HG02884 (cell line): ENCODE data around the gene HDDC3.

Experiments
- ATAC-seq: cut with Tn5 transposase; IDR thresholded peaks from one replicate; pipeline ENCODE4 v1.9.1; 2021; ENCODE audit warnings: mild to moderate bottlenecking, moderate library complexity; ENCODE audit not compliant: unreplicated experiment

HDDC3 gene, protein sequence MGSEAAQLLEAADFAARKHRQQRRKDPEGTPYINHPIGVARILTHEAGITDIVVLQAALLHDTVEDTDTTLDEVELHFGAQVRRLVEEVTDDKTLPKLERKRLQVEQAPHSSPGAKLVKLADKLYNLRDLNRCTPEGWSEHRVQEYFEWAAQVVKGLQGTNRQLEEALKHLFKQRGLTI

DNA sequence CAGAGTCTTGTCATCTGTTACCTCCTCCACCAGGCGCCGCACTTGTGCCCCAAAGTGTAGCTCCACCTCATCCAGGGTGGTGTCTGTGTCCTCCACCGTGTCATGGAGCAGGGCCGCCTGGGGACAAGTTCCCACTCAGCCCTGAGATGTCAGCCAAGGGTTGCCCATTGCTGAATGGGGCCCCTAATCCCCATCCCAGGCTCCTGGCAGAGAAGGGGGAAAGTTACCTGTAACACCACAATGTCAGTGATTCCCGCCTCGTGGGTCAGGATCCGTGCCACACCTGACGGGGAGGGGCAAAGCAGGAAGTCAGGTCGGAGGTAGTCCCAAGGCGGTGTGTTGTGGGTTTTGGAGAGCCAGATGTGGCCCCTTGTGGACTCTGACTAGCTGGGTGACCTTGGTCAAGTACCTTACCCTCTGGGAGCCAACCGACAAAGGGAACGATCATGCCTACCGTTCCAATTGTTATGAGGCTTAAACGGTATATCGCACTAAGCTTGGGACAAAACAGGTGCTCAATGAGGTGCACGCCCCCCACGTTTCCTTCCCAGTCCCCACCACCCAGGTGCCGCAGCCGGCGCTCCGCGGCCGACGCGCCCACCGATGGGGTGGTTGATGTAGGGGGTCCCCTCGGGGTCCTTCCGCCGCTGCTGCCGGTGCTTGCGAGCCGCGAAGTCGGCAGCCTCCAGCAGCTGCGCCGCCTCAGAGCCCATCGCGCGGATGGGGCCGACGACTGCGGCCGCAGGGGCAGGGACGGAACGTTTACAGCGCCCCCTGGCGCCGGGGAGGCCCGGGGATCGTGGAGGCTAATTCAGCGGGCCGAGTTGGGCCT lies at the start of gene HDDC3:
Gene HDDC3 (minus strand): TSS at position 722 of the 832 bp plus-strand sequence. CDS start 9 bp downstream, at position 713.
- ATAC-seq: peak; percentile 43

DNA sequence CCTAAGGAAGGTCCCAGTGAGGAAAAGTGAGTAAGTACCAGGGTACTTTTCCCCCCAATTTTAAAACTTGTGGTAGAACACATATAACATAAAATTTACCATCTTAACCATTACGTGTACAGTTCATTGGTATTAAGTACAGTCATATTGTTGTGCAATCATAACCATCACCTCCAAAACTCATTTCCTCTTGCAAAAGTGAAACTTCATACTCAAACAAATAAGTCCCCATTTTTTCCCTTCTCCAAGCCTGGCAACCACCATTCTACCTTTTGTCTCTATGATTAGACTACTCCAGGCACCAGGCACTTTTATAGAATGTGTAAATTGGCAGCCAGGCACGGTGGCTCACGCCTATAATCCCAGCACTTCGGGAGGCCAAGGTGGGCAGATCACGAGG lies 49.8 kb upstream of the HDDC3 start:
- no peak for ATAC-seq

DNA sequence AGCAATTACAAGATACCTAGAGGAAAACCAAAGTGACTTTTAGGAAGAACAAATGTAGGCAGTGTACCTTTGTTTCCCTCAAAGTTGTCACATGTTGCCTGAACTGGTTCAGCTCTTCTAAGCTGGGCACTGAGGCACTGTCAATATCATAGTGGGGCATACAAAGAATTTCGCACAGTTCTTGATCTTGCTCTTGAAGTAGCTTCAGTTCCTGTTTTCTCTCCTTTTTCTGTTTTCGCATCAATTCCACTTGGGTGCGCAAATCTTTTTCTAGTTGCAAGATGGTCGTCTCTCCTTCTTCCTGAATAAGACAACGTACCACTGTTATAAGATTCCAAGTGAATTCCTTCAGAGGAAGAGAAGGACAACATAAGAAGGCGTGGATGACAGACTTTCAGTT lies 49.3 kb upstream of the HDDC3 start:
- ATAC-seq: no peak

DNA sequence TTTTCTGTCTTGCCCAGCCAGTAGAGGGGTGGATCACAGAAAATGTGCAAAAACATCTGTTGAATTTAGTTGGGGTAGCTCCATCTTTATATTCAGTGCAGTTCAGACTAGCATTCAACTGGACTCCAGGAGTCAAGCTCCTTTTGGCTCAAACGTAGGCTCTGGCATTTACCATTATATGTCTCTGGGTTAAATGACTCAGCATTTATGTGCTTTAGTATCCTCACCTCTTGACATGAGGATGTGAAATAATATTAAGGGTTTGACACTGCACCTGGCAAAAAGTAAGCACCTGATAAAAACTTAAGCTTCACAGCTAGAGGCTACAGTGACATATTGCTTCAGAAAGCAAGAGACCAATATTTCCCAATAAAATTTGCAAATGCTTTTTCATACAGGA lies 47.2 kb upstream of the HDDC3 start:
- ATAC-seq: no peak

DNA sequence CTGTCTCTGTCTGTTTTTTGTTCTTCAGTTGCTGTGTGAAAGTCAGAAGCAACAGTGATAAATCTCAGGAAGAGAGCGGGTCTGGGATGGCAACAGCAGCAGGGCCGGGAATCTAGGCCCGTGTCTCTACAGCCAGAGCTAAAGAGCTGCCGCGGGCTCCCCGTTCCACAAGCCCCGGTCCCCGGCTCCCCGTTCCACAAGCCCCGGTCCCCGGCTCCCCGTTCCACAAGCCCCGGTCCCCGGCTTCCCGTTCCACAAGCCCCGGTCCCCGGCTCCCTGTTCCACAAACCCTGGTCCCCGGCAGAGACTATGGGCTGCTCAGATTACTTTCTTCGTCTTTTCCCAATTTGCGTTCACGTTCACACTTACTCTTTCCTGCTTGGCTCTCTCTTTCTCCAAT lies 41.9 kb upstream of the HDDC3 start:
- no peak for ATAC-seq

DNA sequence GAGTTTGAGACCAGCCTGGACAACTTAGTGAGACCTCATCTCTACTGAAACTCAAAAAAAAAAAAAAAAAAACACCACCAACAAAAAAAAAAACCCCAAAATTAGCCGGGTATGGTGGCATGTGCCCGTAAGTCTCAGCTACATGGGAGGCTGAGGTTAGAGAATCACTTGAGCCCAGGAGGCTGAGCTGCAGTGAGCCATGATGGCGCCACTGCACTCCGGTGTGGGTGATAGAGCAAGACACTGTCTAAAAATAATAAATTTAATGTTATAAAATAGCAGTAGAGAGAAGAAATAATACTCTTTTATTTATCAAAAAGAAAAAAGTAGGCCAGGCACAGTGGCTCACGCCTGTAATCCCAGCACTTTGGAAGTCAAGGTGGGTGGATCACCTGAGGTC lies 39.8 kb upstream of the HDDC3 start:
- no peak for ATAC-seq

DNA sequence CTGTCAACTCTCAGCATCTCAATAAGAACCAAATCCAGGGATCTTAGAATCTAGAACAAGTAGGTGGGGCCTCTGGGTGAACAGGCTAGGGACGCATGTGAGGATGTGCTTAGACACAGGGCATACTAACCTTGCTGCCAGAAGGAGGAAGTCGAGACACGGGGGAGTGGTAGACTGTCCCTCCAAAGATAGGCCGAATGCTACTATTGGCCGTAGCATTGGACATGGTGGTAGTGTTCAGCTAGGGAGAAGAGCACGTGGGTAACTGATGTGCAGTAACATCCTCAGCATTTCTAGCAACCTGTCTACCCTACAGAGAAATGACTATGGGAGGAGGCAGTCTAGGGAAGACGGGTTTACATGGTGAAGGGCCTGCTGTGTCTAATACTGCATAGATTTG lies 37.9 kb upstream of the HDDC3 start:
- no peak for ATAC-seq

DNA sequence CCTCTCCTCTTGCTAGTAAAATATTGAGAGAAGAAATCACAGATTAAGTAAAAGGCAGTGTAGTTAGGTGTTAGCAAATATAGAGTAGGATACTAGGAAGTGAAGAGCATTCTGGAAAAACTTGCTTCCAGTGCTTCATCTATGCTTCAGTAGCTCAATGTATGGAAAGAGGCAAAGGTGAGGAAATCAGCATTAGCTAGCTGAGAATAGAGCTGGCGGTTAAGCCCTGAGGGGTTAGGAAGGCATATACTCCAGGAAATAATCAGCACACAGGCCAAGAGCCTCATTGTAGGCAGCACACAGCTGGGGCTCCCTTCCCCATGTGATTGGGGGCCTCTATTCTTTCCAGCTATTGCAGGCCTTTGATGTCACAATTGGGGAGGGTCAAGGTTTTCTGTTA lies 36.1 kb upstream of the HDDC3 start:
- ATAC-seq: no peak

DNA sequence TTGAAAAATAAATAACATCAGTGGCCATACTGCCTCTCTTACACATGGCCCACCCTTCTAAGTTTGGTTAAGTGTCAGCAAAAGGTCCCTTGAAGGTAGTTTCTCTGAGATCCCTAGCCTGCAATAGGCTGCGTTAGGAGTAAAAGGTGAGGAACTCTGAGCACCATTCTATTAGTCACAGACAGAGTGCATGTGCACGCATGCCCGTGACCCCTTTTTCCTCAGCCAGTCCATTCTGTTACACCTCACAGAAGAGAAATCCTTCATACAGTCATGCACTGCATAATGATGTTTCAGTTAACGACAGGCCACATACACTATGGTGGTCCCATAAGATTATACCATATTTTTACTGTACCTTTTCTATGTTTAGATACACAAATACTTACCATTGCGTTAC lies 34.9 kb upstream of the HDDC3 start:
- ATAC-seq: no peak

DNA sequence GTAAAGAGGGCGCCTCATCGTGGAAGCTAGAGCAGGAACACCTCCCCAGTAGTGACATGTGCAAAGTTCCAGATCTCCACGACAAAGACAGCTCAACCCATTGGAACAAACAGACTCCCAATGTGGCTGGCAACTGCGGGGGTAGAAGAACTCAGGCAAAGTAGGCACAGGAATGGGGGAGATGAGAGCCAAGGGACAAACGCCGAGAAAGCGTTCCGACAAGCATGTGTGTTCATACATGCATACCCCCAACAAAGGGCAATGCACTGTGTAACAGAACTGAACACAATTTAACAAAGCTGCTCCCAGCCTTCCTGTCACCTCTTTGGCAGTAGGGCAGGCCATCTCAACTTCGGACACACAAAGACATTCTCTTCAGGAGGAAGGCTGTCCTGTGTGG lies 33.9 kb upstream of the HDDC3 start:
- no peak for ATAC-seq

DNA sequence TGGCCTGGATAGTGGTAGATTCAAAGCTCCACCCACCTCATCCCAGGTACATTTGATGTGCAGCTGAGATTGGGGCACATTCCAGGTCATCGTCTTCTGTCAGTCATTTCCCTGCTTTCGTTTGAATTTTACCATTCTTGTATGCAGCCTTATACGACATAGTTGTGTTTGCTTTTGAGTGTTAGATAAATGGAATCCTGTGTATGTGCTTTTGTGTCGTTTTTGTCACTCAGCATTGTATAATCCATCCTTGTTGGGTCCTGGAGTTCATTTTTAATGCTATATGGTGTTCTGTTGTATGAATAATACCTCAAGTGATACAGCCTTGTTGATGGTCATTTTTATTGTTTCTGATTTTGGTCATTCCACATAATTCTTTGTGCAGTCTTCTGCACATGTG lies 29.7 kb upstream of the HDDC3 start:
- ATAC-seq: no peak

DNA sequence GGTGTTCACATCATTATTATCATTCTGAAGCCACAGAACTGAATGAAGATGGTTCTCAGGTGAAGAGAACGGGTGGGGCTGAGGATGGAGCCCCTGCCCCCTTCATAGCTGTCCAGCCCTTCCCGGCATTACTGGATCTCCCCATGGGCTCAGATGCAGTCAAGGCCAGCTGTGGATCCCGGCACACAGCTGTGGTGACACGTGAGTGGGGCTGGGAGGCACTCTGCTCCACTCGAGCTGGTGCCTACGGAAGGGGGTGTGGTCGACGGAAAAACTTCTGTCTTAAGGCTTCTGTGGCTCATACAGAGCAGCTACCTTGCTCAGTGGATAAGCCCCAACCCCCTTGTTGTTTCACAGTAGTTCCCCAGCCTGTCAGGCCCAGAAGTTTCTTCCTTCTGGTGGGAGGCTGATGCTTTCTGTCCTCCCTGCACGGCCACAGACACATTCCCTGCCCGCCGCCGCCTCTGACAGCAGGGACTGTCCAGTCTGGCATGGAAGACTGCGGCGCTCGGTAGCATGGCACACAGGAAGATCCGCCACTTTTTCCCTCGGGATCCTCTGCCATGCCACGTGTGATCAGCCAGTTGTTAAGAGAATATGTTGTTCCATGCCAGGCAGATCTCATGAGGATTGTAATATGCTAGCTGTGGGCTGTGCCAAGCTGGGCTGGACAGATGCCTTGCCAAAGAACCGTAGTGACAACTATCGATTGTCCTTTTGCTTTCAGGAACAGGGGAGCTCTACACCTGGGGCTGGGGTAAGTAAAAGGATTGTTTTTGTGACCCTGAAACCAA lies 28.1 kb upstream of the HDDC3 start:
- ATAC-seq: no peak

DNA sequence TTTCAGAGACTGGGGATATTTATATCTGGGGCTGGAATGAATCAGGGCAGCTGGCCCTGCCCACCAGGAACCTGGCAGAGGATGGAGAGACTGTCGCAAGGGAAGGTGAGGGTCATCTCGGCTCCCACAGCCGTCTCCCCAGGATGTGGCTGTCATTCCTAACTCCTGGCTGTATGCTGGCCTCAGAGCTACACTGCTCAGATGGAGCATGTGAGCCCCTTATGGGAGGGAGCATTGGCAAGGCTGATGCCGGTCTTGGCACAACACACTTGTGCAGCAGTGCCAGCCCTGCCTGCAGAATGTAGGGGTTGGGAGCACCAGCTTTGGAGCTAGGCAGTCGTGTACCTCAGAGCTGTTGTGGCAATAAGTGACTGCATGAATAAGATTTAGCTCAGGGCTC lies 27.5 kb upstream of the HDDC3 start:
- ATAC-seq: no peak

DNA sequence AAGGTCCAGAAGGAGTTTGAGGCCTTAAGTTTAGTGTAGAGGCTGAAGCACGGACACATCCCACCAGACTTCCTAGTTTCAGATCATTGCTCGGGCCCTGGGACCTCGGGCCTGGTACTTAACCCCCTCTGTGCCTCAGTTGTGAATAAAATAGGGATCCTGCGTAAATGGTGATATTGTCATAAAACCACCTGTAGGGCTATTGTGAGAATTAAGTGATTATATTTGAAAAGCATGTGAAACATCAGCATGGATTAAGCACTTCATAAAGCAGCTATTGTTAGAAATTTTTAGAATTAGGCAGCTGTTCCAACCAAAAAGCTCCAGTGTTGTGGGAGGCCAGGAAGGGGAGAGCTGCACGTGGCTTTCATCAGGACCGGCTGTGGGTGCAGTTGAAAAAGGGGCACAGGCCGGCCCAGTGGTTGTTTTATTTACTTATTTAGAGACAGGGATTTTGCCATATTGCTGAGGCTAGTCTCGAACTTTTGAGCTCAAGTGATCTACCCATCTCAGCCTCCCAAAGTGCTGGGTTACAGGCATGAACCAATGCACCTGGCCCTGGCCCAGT lies 26.8 kb upstream of the HDDC3 start:
- no peak for ATAC-seq

DNA sequence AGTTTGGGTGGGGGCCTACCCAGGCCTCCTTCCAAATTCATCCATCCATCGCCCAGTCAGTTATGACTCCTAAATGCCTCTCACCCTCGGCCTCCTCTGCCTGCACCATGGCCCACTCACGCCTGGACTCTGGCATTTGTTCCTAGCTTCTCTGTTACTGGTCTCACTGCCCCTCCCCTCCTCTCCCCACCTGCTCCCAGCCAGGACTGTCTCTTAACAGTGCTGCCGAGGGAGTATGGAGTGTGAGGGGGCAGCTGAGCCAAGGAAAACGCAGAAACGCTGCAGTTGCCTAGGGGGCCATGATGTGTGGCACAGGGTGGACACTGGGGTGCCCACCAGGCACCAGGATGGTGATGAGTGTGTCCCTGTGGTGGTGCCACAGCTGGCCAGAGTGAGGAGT lies 25.4 kb upstream of the HDDC3 start:
- ATAC-seq: no peak

DNA sequence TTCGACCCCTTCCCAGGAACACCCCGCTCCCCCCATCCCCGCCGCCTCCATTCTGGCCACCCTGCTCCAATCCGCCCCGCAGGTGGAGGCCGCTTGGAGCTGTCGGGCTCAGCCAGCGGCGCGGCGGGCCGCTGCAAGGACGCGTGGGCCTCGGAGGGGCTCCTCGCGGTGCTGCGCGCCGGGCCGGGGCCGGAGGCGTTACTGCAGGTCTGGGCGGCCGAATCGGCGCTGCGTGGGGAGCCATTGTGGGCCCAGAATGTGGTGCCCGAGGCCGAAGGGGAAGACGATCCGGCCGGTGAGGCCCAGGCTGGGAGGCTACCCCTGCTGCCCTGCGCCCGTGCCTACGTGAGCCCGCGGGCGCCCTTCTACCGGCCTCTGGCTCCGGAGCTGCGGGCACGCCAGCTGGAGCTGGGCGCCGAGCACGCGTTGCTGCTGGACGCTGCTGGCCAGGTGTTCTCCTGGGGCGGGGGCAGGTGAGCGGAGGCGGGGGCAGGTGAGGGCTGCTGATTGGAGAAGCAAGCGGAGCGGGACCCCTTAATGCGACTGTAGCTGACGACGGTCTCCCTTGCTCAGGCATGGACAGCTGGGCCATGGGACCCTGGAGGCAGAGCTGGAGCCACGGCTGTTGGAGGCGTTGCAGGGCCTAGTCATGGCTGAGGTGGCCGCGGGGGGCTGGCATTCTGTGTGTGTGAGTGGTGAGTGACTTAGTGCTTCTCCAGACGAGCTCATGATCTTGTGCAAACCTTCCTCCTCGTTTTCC lies 24.9 kb upstream of the HDDC3 start:
- ATAC-seq: no peak

DNA sequence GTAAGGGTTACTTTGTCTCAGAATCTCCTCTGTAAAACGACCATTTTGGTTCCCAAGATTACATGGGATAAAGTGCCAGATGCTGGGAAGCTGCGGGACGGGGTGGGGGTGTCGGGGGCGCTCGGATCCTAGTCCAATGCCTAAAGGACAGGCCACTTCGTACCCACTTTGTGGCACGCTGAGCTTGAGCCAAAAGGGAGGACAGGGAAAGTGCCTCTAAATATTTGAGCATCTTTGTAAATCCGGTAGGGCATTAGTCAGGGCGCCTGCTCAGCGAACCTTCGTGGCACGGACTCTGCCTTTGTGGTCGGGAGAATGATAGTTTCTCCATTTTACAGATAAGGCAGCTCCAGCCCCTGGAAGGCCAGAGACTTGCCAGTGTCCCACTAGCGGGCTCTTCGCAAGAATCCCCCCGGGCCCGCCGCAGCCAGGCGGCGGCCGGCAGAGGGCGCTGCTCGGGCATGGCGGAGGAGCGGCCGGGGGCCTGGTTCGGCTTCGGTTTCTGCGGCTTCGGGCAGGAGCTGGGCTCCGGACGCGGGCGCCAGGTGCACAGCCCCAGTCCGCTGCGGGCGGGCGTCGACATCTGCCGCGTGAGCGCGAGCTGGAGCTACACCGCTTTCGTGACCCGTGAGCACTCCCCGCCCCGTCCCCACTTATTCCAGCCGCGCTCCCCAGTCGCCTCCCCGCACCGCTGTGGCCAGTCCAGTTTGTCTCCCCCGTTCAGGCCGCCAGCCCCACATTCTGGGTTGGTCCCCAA lies 24.1 kb upstream of the HDDC3 start:
- ATAC-seq: no peak

DNA sequence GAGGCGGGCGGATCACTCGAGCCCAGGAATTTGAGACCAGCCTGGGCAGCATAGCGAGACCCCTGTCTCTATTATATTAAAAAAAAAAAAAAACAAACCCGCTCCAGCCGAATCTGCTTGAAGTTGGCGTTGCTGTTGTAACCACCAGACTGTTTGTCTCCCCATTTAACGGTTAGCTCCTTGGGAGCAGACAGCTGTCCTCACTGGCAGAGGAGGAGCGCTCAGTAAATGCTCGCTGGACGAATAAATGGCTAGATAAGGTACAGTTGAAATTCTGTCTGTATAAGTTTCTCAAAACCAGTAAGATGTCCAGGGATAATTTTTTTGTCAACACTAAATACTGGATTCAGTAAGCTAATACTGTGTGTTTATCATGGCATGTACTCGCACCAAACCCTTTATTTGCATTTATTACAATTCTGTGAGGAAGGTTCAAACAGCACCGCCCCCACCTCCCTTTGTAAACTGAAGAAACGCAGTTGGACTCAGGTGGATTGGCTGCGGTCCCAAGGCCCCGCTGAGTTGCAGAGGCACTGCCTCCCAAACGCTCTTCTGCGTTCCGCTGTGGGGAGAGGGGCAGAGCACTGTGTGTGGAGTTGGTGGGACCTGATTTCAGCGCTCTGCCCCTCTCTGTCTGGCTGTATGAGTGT lies 23.4 kb upstream of the HDDC3 start:
- no peak for ATAC-seq
